NCI-H446 treated with DMSO at 0.1 percent for 48 hours (cell line): ENCODE results near the gene COPG1.
"Not testable (repeated sequence)": the region's sequence is repeated elsewhere in the genome, so short reads cannot be mapped to it uniquely, and the experiment has no call there.

Experiments used
- DNase-seq: peaks from one replicate; lab custom pipeline; 2025; lab: John Stamatoyannopoulos, UW

COPG1 gene

DNA sequence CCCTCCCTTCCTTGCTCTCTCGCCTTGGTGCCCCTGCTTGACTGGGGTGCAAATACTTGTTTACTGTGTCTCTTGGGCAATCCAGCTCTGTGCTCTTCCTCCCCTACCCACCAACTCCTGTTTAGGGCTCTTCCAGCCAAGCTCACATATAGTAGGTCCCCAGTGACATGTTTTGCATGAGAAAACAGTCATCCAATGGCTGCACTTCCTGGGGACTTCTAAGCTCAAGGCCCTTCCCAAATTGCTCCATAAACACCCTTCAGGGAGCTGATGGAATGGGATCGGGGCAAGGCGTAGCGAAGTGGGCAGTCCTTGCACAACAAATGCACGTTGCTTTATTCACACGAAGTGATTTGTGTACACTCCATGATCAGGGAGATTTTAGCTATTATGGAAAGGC lies 9.4 kb upstream of the COPG1 start:
- DNase-seq = no peak

- no peak for DNase-seq
Observed at GRCh38 chr3:129240436-129240835, 9.0 kb upstream of the COPG1 start.

- no peak for DNase-seq
Observed at GRCh38 chr3:129245141-129245540, 4.3 kb upstream of the COPG1 start.

- peak; percentile 76 for DNase-seq
Observed at GRCh38 chr3:129245641-129246306, 3.6 kb upstream of the COPG1 start.

- DNase-seq = no peak
Observed at GRCh38 chr3:129246636-129247035, 2.8 kb upstream of the COPG1 start.

DNA sequence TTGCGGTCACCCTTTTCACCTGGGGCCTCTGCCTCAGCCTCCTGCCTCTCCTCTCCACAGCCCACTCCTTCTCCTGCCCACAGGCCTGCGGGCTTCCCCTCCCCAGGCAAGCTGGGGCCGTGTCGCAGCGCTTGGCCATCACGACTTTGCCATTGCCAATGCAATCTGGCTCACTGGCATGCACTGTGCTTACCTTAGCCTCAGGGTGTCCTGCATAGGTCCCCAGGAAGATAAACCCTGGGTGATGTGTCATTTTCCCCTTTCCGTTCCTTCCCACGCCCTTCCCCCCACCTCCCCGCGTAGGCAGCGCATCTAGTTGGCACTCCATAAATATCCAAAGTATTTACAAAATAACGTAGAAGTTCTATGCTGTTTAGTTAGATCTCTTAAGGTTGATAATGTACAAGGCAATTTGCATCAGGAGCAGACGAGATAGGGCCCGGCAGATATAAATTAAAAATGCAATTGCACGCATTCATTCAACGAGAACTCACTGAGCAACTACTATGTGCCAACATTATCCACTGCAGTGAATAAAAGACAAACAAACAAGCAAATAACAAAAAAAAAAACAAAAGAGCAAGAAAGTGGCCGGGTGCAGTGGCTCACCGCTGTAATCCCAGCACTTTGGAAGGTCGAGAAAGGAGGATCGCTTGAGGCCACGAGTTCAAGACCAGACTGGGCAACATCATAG lies 973 bp upstream of the COPG1 start:
- DNase-seq = no peak

DNA sequence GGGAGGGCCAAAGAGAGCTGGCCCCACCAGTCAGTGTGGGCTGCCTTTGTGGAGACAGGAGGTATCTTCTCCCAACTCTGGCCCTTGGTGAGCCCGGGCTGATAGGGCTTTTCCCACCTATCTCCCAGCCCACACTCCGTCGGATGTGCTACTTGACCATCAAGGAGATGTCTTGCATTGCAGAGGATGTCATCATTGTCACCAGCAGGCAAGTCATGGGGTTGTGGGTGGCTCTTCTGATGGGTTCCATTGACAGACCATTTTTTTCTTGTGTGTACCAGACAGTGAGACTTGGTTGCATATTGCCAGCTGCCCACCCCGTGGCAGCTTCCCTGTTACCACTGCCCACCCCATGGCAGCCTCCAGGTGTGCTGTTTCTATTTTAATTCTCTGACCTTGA lies 3.3 kb downstream of the COPG1 start:
- DNase-seq = no peak

- DNase-seq = no peak
Observed at GRCh38 chr3:129254536-129255230, 5.3 kb downstream of the COPG1 start.

- DNase-seq = no peak
Observed at GRCh38 chr3:129256270-129256669, 6.9 kb downstream of the COPG1 start.

- DNase-seq = no peak
Observed at GRCh38 chr3:129257609-129258008, 8.2 kb downstream of the COPG1 start.

GRCh38 chr3:129259612-129260477 lies 10.4 kb downstream of the COPG1 start:
- no peak for DNase-seq

GRCh38 chr3:129260606-129261005 lies 11.2 kb downstream of the COPG1 start:
- no peak for DNase-seq

GRCh38 chr3:129261894-129262293 lies 12.5 kb downstream of the COPG1 start:
- DNase-seq = no peak

DNA sequence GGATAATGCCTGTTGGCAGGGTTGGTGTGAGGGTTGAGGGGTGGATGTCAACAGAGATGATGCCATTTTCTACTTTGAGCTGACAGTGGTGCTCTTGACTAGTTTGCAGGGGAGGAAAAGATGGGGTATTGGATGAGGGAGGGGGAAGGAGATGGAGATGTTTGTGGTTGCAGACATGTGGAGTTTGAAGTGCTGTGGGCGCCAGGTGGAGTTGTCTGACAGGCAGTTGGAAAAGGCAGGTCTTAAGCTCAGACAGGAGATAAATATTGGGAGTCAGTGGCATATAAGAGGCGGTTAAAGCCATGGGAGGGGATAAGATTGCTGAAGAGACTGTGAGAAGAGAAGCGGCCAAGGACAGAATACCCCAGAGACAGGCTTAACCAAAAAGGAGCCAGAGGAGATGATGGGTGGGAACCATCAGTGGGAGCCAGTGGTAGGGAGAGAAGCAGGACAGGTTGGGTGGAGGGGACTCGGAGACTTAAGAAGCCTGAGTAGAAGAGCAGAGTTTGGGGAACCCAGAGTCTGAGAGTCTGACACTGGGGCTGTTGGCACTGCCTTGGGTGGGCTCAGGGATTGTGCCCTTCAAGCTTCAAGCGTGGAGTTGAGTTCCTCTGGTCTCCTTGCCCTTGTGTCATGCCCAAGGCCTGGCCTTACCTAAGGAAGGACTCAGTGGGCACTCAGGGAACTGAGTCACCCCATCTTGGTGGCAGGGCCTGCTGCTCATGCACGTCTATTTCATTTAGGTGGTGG lies 13.9 kb downstream of the COPG1 start:
- no peak for DNase-seq

DNA sequence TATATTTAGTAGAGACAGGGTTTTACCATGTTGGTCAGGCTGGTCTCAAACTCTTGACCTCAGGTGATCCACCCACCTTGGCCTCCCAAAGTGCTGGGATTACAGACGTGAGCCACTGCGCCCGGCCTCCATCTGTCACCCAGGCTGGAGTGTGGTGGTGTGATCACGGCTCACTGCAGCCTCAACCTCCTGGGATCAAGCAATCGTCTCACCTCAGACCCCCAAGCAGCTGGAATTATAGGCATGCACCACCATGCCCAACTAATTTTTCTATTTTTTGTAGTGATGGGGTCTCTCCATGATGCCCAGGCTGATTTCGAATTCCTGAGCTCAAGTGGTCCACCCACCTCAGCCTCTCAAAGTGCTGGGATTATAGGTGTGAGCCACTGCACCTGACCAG lies 15.6 kb downstream of the COPG1 start:
- DNase-seq = not testable (repeated sequence)

DNA sequence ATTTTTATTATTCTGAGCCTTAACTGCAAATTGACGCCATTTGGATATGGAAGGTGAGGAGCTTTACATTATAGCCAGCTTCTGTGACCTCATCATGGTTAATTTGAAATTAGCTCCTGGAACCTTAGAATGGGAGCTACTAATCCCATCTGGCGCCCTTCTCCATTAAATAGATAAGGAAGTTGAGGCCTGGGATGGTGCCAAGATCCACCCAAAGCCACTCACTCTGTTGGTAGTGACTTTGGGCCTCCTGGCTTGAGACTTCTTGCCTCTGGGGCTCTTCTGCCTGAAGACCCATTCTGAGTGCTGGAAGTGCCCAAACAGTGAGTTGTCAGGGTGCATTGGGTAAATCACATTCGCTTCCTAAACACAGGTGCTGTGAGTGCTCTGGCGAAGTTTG lies 17.2 kb downstream of the COPG1 start:
- DNase-seq = no peak

DNA sequence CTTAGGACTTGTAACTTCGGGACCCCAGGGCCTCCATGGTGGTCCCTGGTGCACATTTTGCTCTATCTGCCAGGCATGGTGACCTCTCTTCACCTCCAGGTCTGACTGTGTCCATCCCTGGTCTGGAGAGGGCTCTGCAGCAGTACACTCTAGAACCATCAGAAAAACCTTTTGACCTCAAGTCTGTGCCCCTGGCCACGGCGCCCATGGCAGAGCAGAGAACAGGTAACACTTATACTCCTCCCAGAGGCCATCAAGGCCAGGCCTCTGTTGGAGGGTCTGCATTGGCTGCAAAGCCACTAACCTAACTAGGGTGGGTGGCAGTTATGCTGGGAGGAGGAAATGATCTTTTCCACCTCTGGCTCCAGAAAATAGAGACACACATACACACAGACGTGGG lies 19.0 kb downstream of the COPG1 start:
- no peak for DNase-seq

DNA sequence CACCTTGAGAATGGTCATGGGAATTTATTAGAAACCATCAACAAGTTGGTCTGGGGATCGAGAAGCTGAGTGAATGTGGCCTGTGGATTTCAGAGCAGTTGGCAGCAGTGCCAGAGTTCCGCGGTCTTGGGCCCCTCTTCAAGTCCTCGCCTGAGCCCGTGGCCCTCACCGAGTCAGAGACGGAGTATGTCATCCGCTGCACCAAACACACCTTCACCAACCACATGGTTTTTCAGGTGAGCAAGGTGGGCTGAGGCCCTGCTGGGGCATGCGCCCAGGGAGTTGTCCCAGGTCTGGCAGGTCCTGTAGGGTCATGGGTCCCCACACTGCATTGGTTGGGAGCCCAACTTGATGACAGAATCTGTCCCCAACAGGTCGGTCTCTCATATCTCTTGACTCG lies 22.3 kb downstream of the COPG1 start:
- no peak for DNase-seq

DNA sequence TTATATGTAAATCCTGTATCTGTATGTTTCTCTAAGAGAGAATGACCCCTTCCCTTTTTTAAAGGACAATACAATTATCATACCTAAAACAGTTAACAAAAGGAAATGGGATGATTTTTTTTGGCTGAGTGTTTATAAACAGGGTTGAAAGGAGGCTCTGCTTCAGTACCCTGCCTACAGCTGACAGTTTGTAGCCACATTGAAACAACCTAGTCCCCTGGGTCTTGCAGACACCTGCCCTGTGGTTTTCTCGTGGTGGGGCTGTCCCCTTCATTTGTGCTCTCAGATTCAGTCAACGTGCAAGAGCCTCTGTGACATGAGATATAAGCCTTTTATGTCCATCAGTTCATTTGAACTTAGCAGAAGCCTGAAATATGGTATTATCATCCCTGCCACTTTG lies 27.0 kb downstream of the COPG1 start:
- no peak for DNase-seq

DNA sequence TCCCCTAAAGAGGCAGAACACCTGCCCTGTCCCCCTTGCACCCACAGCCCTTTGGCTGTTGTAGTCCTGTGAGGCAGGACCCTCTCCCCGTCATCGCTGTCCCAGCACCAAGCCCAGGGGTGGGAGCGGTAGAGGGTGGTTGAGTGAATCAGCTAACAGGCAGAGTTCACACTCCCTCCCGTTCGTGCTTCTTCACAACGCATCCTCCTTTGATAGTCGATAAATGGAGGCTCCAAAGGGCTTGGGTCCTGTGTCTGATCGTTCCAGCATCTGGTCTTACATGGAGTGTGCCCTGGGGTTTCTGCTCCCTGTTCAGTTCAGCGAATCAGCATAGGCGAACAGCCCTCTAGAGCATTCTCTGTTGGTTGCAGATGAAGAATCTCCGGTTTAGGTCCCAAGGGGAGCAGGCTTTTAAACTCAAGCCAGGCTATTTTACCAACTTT lies 28.4 kb downstream of the COPG1 start:
- DNase-seq = no peak

GRCh38 chr3:129278439-129278965 lies 29.1 kb downstream of the COPG1 start, which contains the start of gene HMCES:
HMCES (plus strand) TSS chr3:129278870; CDS start chr3:129279733, 863 bp downstream.
- peak; percentile 73 for DNase-seq
